C4-2B (cell line): ENCODE results near the gene LAIR2.

Experiments used
- H3K27ac ChIP-seq: fragments of 450-650 bp; 2 replicates; pipeline ENCODE4 v1.5.1; 2017
- CTCF ChIP-seq: fragments of 450-650 bp; conservative IDR thresholded peaks from 2 replicates; pipeline ENCODE4 v1.5.1; 2017; ENCODE audit warnings: mild to moderate bottlenecking
- ZFX ChIP-seq: fragments of 450-650 bp; IDR thresholded peaks from 2 replicates; pipeline ENCODE4 v1.6.1; 2017

The LAIR2 gene

GRCh38 chr19:54470276-54470887, 32.2 kb upstream of the LAIR2 start:
- peak overlapping the region; percentile 86 for H3K27ac ChIP-seq
- no peak for TF ChIP-seq ZFX
- no peak for TF ChIP-seq CTCF

GRCh38 chr19:54470991-54471782, 31.4 kb upstream of the LAIR2 start:
- TF ChIP-seq ZFX (no peak), CTCF (no peak)
- peak overlapping the region; percentile 1 for H3K27ac ChIP-seq

- no peak within 1 kb of the TSS for H3K27ac ChIP-seq
- TF ChIP-seq CTCF (no peak), ZFX (no peak)
Observed at GRCh38 chr19:54473071-54473891, 29.4 kb upstream of the LAIR2 start, which contains the start of gene CDC42EP5. Gene CDC42EP5, minus strand, starts transcription at chr19:54473296. Its CDS starts 7,749 bp downstream, at chr19:54465547.

GRCh38 chr19:54473892-54474372, 28.7 kb upstream of the LAIR2 start:
- H3K27ac ChIP-seq, result no peak overlapping the region
- TF ChIP-seq CTCF (no peak), ZFX (no peak)

- no peak for TF ChIP-seq CTCF
- TF ChIP-seq ZFX, result no peak
- no peak overlapping the region for H3K27ac ChIP-seq
Observed at GRCh38 chr19:54475706-54476105, 26.9 kb upstream of the LAIR2 start.

GRCh38 chr19:54477650-54478049, 25.0 kb upstream of the LAIR2 start:
- no peak overlapping the region for H3K27ac ChIP-seq
- TF ChIP-seq ZFX, result no peak
- no peak for TF ChIP-seq CTCF
